Neural progenitor cell (in vitro differentiated cells): Measurements from ENCODE around the gene EPB41L3. TPM values are rescaled to one million over a fixed set of nuclear protein-coding genes. Genes with fewer than 3 reads are reported as not detected.
"Not testable (repeated sequence)": the region's sequence is repeated elsewhere in the genome, so short reads cannot be mapped to it uniquely, and the experiment has no call there.

Experiments used
- DNase-seq: peaks from one replicate; pipeline ENCODE4 v3.0.0-alpha.2; 2016; ENCODE audit warnings: low spot score
- H2AFZ ChIP-seq: fragments of 200-600 bp; sonication (generic); replicated peaks from 2 replicates; pipeline ENCODE4 v1.6.1; 2016; ENCODE audit warnings: antibody characterized with exemption
- H3F3A ChIP-seq: fragments of 200-600 bp; sonication (generic); 2 replicates; pipeline ENCODE4 v1.6.1; 2016; ENCODE audit warnings: antibody characterized with exemption, low read depth
- H3K27ac ChIP-seq: fragments of 200-600 bp; sonication (generic); 2 replicates; pipeline ENCODE4 v1.5.1; 2016; ENCODE audit warnings: mild to moderate bottlenecking
- H3K27me3 ChIP-seq: fragments of 200-600 bp; sonication (generic); 2 replicates; pipeline ENCODE4 v1.6.1; 2016; ENCODE audit warnings: mild to moderate bottlenecking, moderate library complexity
- H3K36me3 ChIP-seq: fragments of 200-600 bp; sonication (generic); 2 replicates; pipeline ENCODE4 v1.5.1; 2016
- H3K4me1 ChIP-seq: fragments of 200-600 bp; sonication (generic); 2 replicates; pipeline ENCODE4 v1.6.1; 2016; ENCODE audit warnings: mixed run types
- H3K4me2 ChIP-seq: fragments of 200-600 bp; sonication (generic); 2 replicates; pipeline ENCODE4 v1.6.1; 2016
- H3K4me3 ChIP-seq: fragments of 200-600 bp; sonication (generic); 2 replicates; pipeline ENCODE4 v1.5.1; 2016
- H3K79me2 ChIP-seq: fragments of 200-600 bp; sonication (generic); 2 replicates; pipeline ENCODE4 v1.6.1; 2016; ENCODE audit warnings: low read depth
- H3K9ac ChIP-seq: fragments of 200-600 bp; sonication (generic); 2 replicates; pipeline ENCODE4 v1.6.1; 2016
- H3K9me3 ChIP-seq: fragments of 200-600 bp; sonication (generic); 2 replicates; pipeline ENCODE4 v1.5.1; 2016; ENCODE audit warnings: low read depth
- H4K20me1 ChIP-seq: fragments of 200-600 bp; sonication (generic); 2 replicates; pipeline ENCODE4 v1.6.1; 2016; ENCODE audit warnings: low read depth
- H3K27ac Mint-ChIP-seq: 3 replicates; pipeline ENCODE4 v1.8.0; 2021; ENCODE audit warnings: mixed read lengths
- H3K27me3 Mint-ChIP-seq: 2 replicates; pipeline ENCODE4 v1.8.0; 2022; ENCODE audit warnings: low read depth, mild to moderate bottlenecking, inconsistent platforms, moderate library complexity, mixed read lengths; ENCODE audit not compliant: insufficient read depth
- H3K36me3 Mint-ChIP-seq: 3 replicates; pipeline ENCODE4 v1.8.0; 2021; ENCODE audit warnings: mixed read lengths
- H3K4me1 Mint-ChIP-seq: 3 replicates; pipeline ENCODE4 v1.8.0; 2021; ENCODE audit warnings: mixed read lengths
- H3K4me3 Mint-ChIP-seq: 3 replicates; pipeline ENCODE4 v1.8.0; 2021; ENCODE audit warnings: mild to moderate bottlenecking, moderate library complexity, mixed read lengths
- H3K9me3 Mint-ChIP-seq: 3 replicates; pipeline ENCODE4 v1.8.0; 2020; ENCODE audit warnings: mixed read lengths
- CTCF ChIP-seq: fragments of 200-600 bp; sonication (generic); IDR thresholded peaks from 2 replicates; pipeline ENCODE4 v1.5.1; 2017; ENCODE audit warnings: antibody characterized with exemption, mild to moderate bottlenecking
- EZH2 ChIP-seq: fragments of 200-600 bp; sonication (generic); IDR thresholded peaks from 2 replicates; pipeline ENCODE4 v1.6.1; 2017; ENCODE audit warnings: antibody characterized with exemption, mild to moderate bottlenecking, moderate library complexity
- EZH2phosphoT487 ChIP-seq: fragments of 200-600 bp; sonication (generic); IDR thresholded peaks from 2 replicates; pipeline ENCODE4 v1.6.1; 2017; ENCODE audit warnings: antibody characterized with exemption
- total RNA-seq: library from RNA; depleted of rRNA; stranded (reverse); fragments of >200 nt; gene quantifications from 2 replicates; pipeline ENCODE4 v1.2.3, GENCODE V29; 2015; ENCODE audit warnings: low replicate concordance

Gene EPB41L3
- total RNA-seq, 1 donor from 2014 or later, result 8.6 TPM

GRCh38 chr18:5574843-5575242 lies 31.0 kb upstream of the EPB41L3 start:
- H3K36me3 ChIP-seq, result no peaks in the 10 kb centered on the region
- no peak overlapping the region for H3K4me2 ChIP-seq
- no peak overlapping the region for H2AFZ ChIP-seq
- no peaks in the 10 kb centered on the region for H4K20me1 ChIP-seq
- Mint-ChIP-seq H3K27me3 (no peaks in the 10 kb centered on the region), H3K4me1 (peaks cover 23% of the 10 kb centered on the region), H3K4me3 (no peak overlapping the region), H3K36me3 (no peaks in the 10 kb centered on the region), H3K9me3 (no peaks in the 10 kb centered on the region), H3K27ac (no peak overlapping the region)
- H3K4me1 ChIP-seq, result no peaks in the 10 kb centered on the region
- TF ChIP-seq EZH2phosphoT487, result no peak
- H3K27ac ChIP-seq, result no peak overlapping the region
- H3K9me3 ChIP-seq, result no peaks in the 10 kb centered on the region
- no peaks in the 10 kb centered on the region for H3K27me3 ChIP-seq
- H3K4me3 ChIP-seq, result no peak overlapping the region
- no peak overlapping the region for H3K9ac ChIP-seq
- H3K79me2 ChIP-seq, result no peaks in the 10 kb centered on the region
- H3F3A ChIP-seq, result no peaks in the 10 kb centered on the region
- DNase-seq, result no peak

GRCh38 chr18:5571666-5572065 lies 27.9 kb upstream of the EPB41L3 start:
- no peak for DNase-seq
- H3K27ac Mint-ChIP-seq, result peak overlapping the region; percentile 8
- H3K4me1 Mint-ChIP-seq, result peaks cover 30% of the 10 kb centered on the region
- no peaks in the 10 kb centered on the region for H3K27me3 Mint-ChIP-seq
- H3K79me2 ChIP-seq, result no peaks in the 10 kb centered on the region
- TF ChIP-seq EZH2, result no peak
- no peak for TF ChIP-seq EZH2phosphoT487
- TF ChIP-seq CTCF, result no peak
- H3K27ac ChIP-seq, result no peak overlapping the region
- H3K36me3 Mint-ChIP-seq, result no peaks in the 10 kb centered on the region
- H2AFZ ChIP-seq, result no peak overlapping the region
- H3K9me3 ChIP-seq, result no peaks in the 10 kb centered on the region
- no peak overlapping the region for H3K4me3 ChIP-seq
- no peaks in the 10 kb centered on the region for H3K36me3 ChIP-seq
- no peak overlapping the region for H3K4me2 ChIP-seq
- no peaks in the 10 kb centered on the region for H3K27me3 ChIP-seq
- H3K4me1 ChIP-seq, result no peaks in the 10 kb centered on the region
- no peaks in the 10 kb centered on the region for H3F3A ChIP-seq
- H3K9me3 Mint-ChIP-seq, result no peaks in the 10 kb centered on the region
- H3K4me3 Mint-ChIP-seq, result no peak overlapping the region
- no peaks in the 10 kb centered on the region for H4K20me1 ChIP-seq
- no peak overlapping the region for H3K9ac ChIP-seq

GRCh38 chr18:5570613-5571012 lies 26.8 kb upstream of the EPB41L3 start:
- H4K20me1 ChIP-seq, H3K4me1 ChIP-seq, H3K4me3 Mint-ChIP-seq, H3K36me3 Mint-ChIP-seq, H3K27ac Mint-ChIP-seq, H3K36me3 ChIP-seq, H3K4me2 ChIP-seq, H3K27me3 Mint-ChIP-seq, H3F3A ChIP-seq, H3K4me3 ChIP-seq, H3K9me3 Mint-ChIP-seq, H3K79me2 ChIP-seq, H2AFZ ChIP-seq, H3K27ac ChIP-seq, H3K9ac ChIP-seq, H3K9me3 ChIP-seq, H3K27me3 ChIP-seq: not testable (repeated sequence)
- H3K4me1 Mint-ChIP-seq, result peaks cover 30% of the 10 kb centered on the region
- peak; percentile 13 for DNase-seq

- no peak overlapping the region for H3K4me2 ChIP-seq
- no peaks in the 10 kb centered on the region for H3K9me3 ChIP-seq
- Mint-ChIP-seq H3K36me3 (no peaks in the 10 kb centered on the region), H3K9me3 (no peaks in the 10 kb centered on the region), H3K27me3 (peaks cover 2% of the 10 kb centered on the region), H3K4me1 (peaks cover 26% of the 10 kb centered on the region), H3K27ac (no peak overlapping the region), H3K4me3 (no peak overlapping the region)
- no peaks in the 10 kb centered on the region for H3K36me3 ChIP-seq
- H4K20me1 ChIP-seq, result no peaks in the 10 kb centered on the region
- no peak overlapping the region for H3K4me3 ChIP-seq
- DNase-seq, result no peak
- H3K4me1 ChIP-seq, result no peaks in the 10 kb centered on the region
- H3K27ac ChIP-seq, result no peak overlapping the region
- H3F3A ChIP-seq, result no peaks in the 10 kb centered on the region
- TF ChIP-seq EZH2phosphoT487, result no peak
- no peak for TF ChIP-seq EZH2
- no peak for TF ChIP-seq CTCF
- H3K79me2 ChIP-seq, result no peaks in the 10 kb centered on the region
- H3K27me3 ChIP-seq, result no peaks in the 10 kb centered on the region
- H3K9ac ChIP-seq, result no peak overlapping the region
- H2AFZ ChIP-seq, result no peak overlapping the region
Observed at GRCh38 chr18:5568416-5568815, 24.6 kb upstream of the EPB41L3 start.
